PC-3 (cell line): ENCODE data around the gene IL31RA.

Experiments
- CTCF ChIP-seq: fragments of 300-600 bp; sonication (generic); conservative IDR thresholded peaks from 2 replicates; pipeline ENCODE4 v1.5.1; 2017; ENCODE audit warnings: antibody characterized with exemption, low read depth, mild to moderate bottlenecking, low read length
- EZH2 ChIP-seq: fragments of 300-600 bp; sonication (generic); IDR thresholded peaks from one replicate; pipeline ENCODE4 v1.6.1; 2017; ENCODE audit warnings: antibody characterized with exemption, mild to moderate bottlenecking, low read length; ENCODE audit not compliant: unreplicated experiment

GRCh38 chr5:55911784-55912653 lies 60.9 kb downstream of the IL31RA start:
- no peak for TF ChIP-seq EZH2
- TF ChIP-seq CTCF: 0 out of 2 replicates have a peak, but pooled peaks have one; percentile 14
